GM19467 (cell line): ENCODE measurements around the gene ALKAL2.

Experiments used
- ATAC-seq: cut with Tn5 transposase; IDR thresholded peaks from one replicate; pipeline ENCODE4 v1.9.1; 2021; ENCODE audit warnings: mild to moderate bottlenecking, moderate library complexity; ENCODE audit not compliant: unreplicated experiment

Gene ALKAL2

DNA sequence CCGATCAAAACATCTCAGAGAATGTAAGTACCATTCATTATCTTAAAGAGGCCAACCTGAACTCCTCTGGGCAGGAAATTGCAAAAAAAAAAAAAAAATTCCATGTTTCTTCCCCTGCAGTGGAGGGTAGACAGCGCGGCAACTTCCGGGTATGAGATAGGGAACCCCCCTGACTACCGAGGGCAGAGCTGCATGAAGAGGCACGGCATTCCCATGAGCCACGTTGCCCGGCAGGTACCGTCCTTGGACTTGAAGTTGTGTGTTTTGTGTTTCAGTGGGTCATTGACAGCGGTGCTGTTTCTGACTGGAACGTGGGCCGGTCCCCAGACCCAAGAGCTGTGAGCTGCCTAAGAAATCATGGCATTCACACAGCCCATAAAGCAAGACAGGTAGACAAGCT lies 16.0 kb downstream of the ALKAL2 start:
- ATAC-seq, result no peak

DNA sequence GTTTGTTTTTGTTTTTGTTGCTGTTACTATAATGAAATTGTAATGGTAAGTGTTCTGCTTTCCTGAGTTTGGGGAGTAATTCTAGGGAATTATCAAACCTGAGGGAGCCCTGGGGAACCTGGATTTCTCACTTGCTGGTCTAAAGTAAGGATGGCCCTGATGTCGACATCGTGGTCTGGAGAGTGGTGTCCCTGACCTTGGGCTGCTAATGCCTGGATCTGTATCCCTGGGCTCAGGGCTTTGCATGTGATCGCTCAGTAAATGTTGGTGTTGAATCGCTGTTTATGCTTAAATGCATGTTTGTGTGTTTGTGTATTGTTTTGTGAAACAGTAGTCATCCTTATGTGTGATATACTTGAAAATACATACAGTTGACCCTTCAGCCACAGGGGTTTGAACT lies 17.0 kb downstream of the ALKAL2 start:
- ATAC-seq, result no peak

DNA sequence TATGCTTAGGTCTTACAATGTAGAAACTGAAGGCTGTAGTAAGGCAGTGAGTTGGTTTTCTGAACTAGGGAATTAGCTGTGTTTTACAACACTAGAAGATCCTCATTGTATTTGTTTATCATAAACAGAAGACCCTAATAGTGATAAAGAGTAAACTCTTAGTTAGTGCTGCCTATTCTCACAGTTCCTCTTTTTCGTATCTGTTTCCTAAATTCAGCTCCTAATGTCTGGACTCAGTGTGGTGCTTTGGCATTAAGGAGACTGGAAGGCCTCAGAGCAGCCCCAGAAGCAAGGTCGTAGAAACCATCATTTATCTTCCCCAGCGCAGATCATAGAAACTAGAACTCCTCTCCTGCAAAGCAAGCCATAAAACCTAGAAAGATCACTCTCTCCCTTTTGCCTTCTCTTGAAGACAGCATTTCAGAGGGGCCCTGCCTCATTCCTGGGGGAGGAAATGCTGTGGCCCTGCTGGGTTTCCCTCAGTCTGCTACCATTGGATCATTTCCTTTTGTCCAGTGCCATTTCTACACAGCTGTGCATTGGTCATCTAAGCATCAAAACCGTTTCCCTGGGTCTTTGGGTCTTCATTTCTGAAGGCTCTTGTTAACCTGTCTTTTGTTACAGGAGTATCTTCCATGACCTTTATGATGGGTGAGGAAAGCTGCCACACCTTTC lies 18.4 kb downstream of the ALKAL2 start:
- ATAC-seq, result no peak

DNA sequence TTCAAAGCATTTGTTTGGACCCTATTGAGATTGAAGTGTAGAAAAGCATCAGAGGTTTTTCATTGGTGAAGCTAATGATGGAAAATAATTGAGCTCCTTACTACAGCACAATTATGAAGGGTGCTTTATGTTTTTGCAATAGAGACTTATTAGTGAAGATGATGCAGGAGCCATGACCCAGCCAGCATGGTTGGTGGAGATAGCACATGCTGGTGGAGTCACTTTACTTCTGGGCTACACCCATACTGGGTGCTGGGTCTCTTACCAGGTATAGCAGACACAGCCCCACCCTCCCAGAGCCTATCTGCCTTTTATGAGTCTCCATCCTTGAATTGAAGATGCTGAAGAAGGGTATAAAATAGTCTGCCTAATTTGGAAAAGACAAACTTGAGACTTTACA lies 19.6 kb downstream of the ALKAL2 start:
- ATAC-seq, result no peak

DNA sequence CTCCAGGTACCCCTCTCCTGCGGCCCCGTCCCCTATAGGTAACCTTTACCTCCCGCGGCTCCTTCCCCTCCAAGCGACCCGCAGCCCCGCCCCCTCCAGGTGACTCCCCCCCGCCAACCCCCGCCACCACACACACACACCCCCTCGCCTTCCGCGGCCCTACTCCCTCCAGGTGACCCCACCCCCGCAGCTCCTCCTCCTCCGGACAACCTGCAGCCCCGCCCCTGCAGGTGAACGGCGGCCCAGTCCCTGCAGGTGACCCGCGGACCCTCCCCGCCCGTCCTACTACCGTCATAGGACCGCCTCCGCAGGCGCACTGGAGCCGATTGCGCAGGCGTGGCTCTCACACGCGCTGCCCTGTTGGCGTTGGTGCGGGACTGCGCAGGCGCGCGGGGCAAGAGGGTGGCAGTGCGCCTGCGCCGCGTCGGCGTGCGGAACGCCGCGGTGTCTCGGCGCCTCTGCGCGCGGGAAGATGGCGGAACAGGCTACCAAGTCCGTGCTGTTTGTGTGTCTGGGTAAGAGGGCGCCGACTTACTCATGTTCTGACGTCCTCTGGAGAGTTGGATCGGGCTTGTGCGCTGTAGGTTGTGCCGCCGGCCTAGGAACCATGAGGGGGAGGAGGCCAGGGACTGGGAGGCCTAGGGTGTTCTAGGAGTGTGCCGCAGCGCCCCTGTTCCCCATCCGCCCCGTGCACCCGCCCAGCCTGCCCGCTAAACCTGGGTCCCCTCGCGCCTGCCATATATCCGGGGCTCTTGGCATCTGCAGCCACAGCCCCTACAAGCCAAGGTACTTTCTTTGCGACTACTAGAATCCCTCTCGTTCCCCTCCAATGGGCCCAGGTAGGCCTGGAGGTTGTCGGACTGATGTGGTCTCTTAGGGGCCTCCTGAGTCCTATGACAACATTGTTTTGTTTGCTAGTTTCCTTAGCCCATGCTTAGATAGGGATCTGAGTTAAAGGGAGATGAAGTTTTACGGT lies 23.1 kb downstream of the ALKAL2 start, which contains the start of gene ACP1:
Gene ACP1, plus strand, starts transcription at position 455 of the 976 bp plus-strand sequence. Its CDS starts 18 bp downstream, at position 473.
- peak; percentile 89 for ATAC-seq

DNA sequence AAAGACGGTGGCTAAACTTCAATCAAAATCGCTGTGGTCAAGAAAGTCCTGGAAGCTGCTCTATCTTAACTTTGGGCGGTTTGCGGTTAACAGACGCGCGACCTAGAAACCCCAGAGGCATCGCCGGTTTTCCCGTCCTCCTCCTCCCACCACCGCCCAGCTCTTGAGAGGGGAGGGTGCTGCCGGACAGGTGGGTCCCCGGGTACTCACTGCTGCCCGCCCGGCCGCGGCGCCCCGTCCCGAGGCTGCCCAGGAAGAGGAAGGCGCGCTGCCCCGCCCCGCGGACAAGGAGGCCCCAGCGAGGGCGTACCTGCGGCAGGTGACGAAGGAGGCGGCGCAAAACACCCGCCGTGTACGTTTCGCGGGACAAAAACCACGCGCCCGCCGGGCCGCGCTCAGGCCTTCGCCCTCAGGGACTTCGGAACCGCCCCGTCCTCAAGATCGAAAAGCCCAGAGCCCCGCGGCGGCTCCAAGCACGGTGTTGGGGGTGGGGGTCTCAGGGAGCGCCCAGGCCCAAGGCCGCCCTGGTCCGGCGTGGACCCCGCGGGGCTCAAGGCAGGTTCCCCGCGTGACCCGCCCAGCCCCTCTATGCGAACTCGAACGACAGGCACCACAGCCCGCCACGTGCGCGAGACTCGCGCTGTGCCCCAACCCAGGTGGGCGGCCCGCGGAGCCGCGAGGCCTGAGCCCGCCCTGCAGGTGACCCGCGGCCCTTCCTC lies 24.0 kb downstream of the ALKAL2 start, which contains the start of gene SH3YL1:
Gene SH3YL1, minus strand, starts transcription at position 259 of the 719 bp plus-strand sequence. Its CDS starts 48 bp downstream, at position 211.
- ATAC-seq, result peak; percentile 20

DNA sequence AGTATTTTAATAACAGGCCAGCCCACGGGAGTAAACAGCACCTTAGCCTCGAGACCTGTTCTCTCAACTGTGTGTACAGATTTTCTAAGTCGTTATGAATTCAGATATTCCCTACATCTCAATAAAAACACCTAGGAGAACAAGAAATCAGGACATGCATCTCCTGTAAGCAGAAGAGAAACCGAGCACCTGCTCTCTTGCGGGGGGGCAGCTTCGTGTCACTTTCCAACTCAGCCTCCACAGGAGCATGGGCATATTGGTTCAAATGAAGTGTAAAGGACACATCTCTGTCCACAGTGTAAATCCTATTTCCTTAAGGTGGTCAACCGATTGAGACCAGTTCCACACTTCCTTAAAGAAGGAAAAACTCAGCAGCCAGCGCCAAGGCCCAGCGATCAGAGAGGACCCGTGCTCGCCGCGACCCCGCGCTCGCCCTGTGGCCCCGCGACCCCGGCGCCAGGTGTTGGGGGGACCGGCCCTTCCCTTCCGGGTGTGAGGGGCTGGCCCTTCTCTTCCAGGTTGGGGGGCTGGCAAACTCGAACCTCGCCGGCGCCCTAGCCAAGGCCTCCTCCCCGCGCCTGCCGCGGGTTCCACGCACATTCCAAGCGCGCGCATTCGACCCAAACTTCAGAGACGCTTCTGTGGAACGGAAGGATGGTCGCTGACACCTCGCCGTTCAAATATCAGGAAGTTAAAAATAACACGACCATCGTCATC lies 24.7 kb downstream of the ALKAL2 start:
- no peak for ATAC-seq

DNA sequence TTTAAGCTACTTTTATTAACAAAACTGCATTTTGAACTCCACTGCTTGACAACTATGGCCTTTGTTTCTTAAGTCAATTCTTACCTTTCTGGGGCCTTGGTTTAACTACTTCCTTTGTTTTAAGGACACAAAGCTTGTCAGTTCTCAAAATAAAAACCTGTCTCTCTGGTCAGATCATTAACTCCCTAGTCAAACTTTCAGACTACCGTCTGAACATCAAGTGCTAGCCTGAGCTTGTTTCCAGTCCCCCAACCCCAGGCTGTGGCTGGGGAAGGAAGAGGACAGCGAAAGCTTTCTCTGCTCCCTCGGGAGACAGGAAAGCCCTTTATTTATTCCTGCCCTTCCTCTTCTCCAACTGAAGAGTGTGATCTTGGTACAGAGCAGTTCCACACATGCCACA lies 25.8 kb downstream of the ALKAL2 start:
- ATAC-seq, result no peak

DNA sequence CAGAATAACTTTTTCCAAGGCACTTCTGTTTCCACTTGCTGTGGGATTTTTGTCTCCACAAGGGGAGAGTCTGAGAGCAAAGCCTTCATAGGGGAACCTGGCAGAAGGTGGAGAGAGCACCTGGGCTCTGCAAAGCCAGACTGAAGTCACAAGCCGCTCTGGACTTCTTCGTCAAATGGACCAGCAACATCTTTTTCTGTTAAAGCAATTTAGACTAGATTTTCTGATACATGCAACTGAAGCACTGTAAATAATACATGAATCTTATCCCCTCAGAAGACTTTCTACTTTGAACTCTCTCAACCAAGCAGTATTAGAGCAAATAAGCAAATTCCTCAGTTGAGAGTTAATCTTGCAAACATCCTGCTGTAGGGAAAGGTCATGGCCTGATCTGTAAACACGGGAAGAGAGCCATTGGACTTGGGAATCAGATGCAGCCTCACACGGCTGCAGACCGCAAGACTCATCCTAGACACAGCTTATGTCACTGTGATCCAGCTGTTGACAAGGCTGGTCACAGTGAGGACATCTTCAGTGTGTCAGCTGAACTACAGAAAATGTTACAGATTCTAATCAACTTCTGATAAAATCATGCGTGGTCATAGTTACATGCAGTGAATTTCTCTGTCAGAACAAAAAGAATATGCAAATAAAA lies 27.3 kb downstream of the ALKAL2 start:
- ATAC-seq, result no peak

DNA sequence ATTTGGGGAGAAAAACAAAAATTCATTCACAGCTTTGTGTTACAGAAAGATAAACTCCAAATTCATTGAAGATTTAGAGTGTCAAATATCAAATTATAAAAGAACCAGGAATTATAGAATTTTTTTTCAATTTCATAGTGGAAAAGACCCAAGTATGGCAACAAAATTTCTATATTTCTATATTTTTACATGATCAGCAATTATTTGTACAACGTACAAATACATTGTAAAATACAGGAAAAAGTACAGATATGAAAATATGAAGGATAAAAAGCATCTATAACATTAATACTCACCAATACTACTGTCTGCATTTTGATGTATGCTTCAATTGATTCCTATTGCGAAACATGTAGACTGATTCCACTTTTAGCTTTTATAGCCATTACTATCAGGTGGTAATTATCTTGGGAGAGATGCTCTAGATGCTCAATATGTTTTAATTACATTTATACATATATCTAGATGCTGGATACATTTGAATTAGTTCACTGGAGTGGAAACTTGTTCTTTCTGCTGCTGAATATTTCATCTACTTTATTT lies 28.0 kb downstream of the ALKAL2 start:
- no peak for ATAC-seq

DNA sequence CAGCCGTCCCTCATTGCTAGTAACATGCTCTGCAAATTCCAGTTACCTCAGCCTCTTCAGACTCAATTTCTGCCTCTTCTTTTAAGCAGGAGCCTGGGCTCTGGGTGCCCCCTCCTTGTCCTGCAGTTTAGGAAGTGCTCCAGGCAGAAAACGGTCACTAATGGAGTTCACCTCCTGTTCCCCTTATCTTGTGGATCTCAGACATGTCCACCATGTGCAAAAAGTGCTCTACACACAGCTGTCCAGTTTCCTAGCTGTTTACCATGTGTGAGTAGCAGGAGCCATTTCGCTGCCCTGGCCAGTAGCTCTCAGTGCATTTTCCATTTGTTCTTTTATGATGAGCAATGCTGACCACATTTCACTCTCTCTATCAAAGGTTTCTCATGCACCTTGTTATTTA lies 29.0 kb downstream of the ALKAL2 start:
- ATAC-seq, result no peak

DNA sequence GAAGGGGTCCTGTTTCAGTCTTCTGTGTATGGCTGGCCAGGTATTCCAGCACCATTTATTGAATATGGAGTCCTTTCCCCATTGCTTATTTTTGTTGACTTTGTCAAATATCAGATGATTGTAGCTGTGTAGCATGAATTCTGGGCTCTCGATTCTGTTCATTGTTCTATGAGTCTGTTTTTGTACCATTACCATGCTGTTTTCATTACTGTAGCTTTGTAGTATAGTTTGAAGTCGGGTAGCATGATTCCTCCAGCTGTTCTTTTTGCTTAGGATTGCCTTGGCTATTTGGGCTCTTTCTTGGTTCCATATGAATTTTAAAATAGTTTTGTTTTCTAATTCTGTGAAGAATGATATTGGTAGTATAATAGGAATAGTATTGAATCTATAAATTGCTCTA lies 30.0 kb downstream of the ALKAL2 start:
- ATAC-seq, result no peak

DNA sequence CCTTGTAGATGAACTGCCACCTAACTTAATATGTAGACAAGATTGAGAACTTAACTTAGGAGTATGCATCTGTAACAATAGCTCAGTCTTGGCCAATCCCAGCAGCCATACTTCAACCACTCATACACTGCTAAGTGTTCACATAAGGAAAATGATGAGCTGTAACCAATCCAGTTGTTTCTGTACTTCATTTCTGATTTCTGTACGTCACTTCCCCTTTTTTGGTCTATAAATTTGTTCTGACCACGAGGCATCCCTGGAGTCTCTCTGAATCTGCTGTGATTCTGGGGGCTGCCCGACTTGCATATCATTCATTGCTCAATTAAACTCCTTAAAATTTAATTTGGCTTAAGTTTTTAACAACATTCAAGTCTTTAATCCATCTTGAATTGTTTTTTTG lies 30.5 kb downstream of the ALKAL2 start:
- no peak for ATAC-seq

DNA sequence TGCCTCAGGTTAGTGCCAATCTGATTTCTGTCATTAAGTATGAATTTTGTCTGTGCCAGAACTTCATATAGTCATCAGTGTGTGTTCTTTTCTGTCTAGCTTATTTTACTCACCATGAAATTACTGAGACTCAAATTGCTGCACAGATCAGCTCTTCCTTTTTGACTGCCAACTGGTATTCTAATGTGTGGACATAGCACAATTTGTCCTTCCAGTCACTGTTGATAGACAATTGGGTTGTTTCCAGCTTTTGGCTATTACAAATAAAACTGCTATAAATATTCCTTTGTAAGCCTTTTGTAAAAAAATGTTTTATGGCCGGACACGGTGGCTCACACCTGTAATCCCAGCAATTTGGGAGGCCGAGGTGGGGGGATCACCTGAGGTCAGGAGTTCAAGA lies 31.8 kb downstream of the ALKAL2 start:
- ATAC-seq, result no peak

DNA sequence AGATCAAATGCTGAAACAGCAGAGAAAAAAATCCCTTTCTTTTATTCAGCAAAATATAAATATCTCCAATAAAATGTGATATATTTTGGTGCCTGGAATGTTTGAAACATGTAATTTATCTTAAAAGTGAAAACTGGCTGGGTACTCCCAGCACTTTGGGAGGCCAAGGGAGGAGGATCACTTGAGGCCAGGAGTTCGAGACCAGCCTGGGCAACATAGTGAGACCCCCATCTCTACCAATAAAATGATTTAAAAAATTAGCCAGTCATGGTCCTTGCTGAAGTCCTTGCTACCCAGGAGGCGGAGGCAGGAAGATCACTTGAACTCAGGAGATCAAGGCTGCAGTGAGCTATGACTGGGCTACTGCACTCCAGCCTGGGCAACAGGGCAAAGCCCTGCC lies 32.7 kb downstream of the ALKAL2 start:
- no peak for ATAC-seq

DNA sequence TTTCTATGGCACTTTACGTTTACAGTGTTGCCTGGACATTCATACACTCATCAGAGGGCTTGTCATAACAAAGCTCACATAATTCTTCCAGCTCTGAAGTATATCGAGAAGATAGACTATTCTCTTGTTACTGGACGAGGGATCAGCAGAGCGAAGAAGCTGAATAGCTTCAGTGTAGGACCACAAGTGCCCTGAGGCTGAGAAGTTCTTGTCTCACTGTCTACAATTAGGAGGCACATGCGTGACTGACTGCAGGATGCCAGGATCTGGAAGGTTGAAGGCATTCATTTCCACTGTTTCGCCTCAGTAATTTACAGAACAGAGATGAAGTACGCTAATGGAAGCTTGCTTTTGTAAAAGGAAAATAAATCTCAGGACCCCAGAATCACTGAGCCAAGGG lies 33.6 kb downstream of the ALKAL2 start:
- ATAC-seq, result no peak

DNA sequence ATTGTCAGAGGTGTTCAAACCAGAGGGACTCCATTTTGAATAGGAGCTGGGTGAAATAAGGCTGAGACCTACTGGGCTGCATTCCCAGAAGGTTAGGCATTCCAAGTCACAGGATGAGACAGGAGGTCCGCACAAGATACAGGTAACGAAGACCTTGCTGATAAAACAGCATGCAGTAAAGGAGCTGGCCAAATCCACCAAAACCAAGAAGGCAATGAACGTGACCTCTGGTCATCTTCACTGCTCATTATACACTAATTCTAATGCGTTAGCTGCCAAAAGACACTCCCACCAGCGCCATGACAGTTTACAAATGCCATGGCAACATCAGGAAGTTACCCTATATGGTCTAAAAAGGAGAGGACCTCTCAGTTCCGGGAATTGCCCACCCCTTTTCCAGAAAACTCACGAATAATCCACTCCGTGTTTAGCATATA lies 34.7 kb downstream of the ALKAL2 start:
- ATAC-seq, result no peak

DNA sequence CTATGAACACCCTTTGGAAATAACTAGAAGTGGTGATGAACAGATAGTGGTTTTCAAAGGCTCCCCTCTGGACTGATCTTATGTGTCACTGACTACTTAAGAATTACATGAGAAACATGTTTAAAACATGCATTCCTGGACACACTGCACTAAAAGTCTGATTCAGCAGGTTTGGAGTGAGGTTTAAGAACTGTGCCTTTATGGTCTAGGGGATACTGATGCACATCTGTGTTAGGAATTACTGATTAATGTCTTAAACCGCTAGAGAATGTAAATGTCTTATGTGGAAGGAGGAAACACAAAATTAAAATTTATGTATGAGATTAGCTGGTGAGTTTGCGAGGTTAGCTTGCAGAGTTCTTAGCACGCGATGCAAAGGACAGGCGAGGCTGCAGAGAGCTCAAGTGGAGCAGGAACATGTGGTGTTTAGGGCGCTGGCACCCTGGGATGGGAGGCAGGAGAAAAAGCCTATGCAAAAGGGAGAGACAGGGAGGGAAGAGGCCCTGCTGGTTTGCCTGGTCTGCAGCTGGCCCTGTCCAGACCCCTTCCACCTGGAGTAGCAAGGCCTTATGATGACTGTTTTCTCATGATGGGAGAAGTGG lies 35.8 kb downstream of the ALKAL2 start:
- no peak for ATAC-seq

DNA sequence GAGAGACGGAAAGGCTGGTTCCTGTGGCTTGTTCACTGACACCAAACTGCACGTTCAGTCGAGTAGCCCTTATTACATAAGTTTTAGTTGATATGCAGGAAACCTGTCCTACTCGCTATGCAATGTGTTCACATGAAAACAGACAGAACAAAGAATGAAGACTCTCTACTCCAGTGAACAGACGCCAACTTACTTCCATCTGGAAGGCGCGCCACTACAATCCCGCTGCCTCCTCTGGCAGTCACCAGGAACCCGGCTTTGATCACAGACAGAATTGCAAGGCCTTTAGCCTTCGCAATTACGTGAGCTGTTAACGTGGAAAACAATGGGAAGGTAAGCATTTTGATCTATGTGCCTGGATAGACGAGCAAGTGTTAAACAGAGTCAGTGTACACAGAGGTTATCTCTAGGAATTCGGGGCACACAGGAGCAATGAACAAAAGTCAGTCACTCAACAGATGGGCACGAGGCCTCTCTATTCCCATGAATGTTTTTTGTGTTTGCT lies 38.3 kb downstream of the ALKAL2 start:
- no peak for ATAC-seq
